GM23338 (cell line): ENCODE measurements around the gene CCN2. TPM values are rescaled to one million over a fixed set of nuclear protein-coding genes. Genes with fewer than 3 reads are reported as not detected.
A peak's percentile ranks its signal among the peaks of the same experiment; 100 is the strongest.

ENCODE experiments used
- ATAC-seq: fragments of 200-7000 bp; cut with Tn5 transposase; 3 replicates; pipeline ENCODE4 v1.9.1; 2020
- DNase-seq: peaks from one replicate; pipeline ENCODE4 v3.0.0-alpha.2; 2015; ENCODE audit warnings: low spot score
- H2AFZ ChIP-seq: fragments of 200-600 bp; sonication (generic); 2 replicates; pipeline ENCODE4 v1.8.0; 2016; ENCODE audit warnings: antibody characterized with exemption, mild to moderate bottlenecking, moderate library complexity
- H3F3A ChIP-seq: fragments of 200-600 bp; sonication (generic); replicated peaks from 2 replicates; pipeline ENCODE4 v1.8.0; 2017; ENCODE audit warnings: antibody characterized with exemption, mixed run types, low read depth
- H3K27ac ChIP-seq: fragments of 200-600 bp; sonication (generic); 2 replicates; pipeline ENCODE4 v1.6.1; 2016; ENCODE audit warnings: low read depth
- H3K27me3 ChIP-seq: fragments of 200-600 bp; sonication (generic); 2 replicates; pipeline ENCODE4 v1.8.0; 2016; ENCODE audit warnings: mild to moderate bottlenecking, mixed run types, moderate library complexity; ENCODE audit not compliant: insufficient read depth
- H3K36me3 ChIP-seq: fragments of 200-600 bp; sonication (generic); 2 replicates; pipeline ENCODE4 v1.8.0; 2016; ENCODE audit warnings: mild to moderate bottlenecking; ENCODE audit not compliant: insufficient read depth
- H3K4me1 ChIP-seq: fragments of 200-600 bp; sonication (generic); 2 replicates; pipeline ENCODE4 v1.8.0; 2016; ENCODE audit warnings: mild to moderate bottlenecking, moderate library complexity; ENCODE audit not compliant: insufficient read depth
- H3K4me2 ChIP-seq: fragments of 200-600 bp; sonication (generic); 2 replicates; pipeline ENCODE4 v1.7.1; 2017; ENCODE audit warnings: mixed run types
- H3K4me3 ChIP-seq: fragments of 200-600 bp; sonication (generic); 2 replicates; pipeline ENCODE4 v1.6.1; 2016; ENCODE audit warnings: mixed run types
- H3K79me2 ChIP-seq: fragments of 200-600 bp; sonication (generic); replicated peaks from 2 replicates; pipeline ENCODE4 v1.8.0; 2017; ENCODE audit warnings: mild to moderate bottlenecking; ENCODE audit not compliant: insufficient read depth
- H3K9me2 ChIP-seq: fragments of 200-600 bp; sonication (generic); 2 replicates; pipeline ENCODE4 v1.8.0; 2017; ENCODE audit not compliant: insufficient read depth
- H4K20me1 ChIP-seq: fragments of 200-600 bp; sonication (generic); replicated peaks from 2 replicates; pipeline ENCODE4 v1.8.0; 2017; ENCODE audit warnings: mild to moderate bottlenecking; ENCODE audit not compliant: insufficient read depth
- H3K27ac Mint-ChIP-seq: 2 replicates; pipeline ENCODE4 v1.8.0; 2020; ENCODE audit warnings: inconsistent platforms, mild to moderate bottlenecking, moderate library complexity, mixed read lengths
- H3K27me3 Mint-ChIP-seq: 3 replicates; pipeline ENCODE4 v1.8.0; 2022; ENCODE audit warnings: low read depth, mild to moderate bottlenecking, moderate library complexity, mixed read lengths, inconsistent platforms; ENCODE audit not compliant: insufficient read depth, poor library complexity
- H3K36me3 Mint-ChIP-seq: 3 replicates; pipeline ENCODE4 v1.8.0; 2021; ENCODE audit warnings: low read depth, mild to moderate bottlenecking, inconsistent platforms, moderate library complexity, mixed read lengths
- H3K4me1 Mint-ChIP-seq: 3 replicates; pipeline ENCODE4 v1.8.0; 2020; ENCODE audit warnings: mild to moderate bottlenecking, inconsistent platforms, mixed read lengths
- H3K4me3 Mint-ChIP-seq: 3 replicates; pipeline ENCODE4 v1.8.0; 2021; ENCODE audit warnings: moderate library complexity, mild to moderate bottlenecking, inconsistent platforms, mixed read lengths
- H3K9me3 Mint-ChIP-seq: 3 replicates; pipeline ENCODE4 v1.8.0; 2020; ENCODE audit warnings: moderate library complexity, mild to moderate bottlenecking, inconsistent platforms, mixed read lengths
- CREB1 ChIP-seq: fragments of 250-450 bp; sonication (Bioruptor Pico); IDR thresholded peaks from 2 replicates; pipeline ENCODE4 v1.5.0; 2020; ENCODE audit warnings: low read depth, mild to moderate bottlenecking, moderate library complexity
- EZH2 ChIP-seq: fragments of 200-600 bp; sonication (generic); IDR thresholded peaks from one replicate; pipeline ENCODE4 v1.8.0; 2017; ENCODE audit warnings: antibody characterized with exemption, mild to moderate bottlenecking, low read depth; ENCODE audit not compliant: unreplicated experiment
- EZH2phosphoT487 ChIP-seq: fragments of 200-600 bp; sonication (generic); IDR thresholded peaks from one replicate; pipeline ENCODE4 v1.8.1; 2018; ENCODE audit warnings: antibody characterized with exemption; ENCODE audit not compliant: unreplicated experiment
- JUNB ChIP-seq: IDR thresholded peaks from one replicate; pipeline ENCODE4 v1.6.1; 2016; ENCODE audit warnings: antibody characterized with exemption; ENCODE audit not compliant: unreplicated experiment
- NANOG ChIP-seq: IDR thresholded peaks from 2 replicates; pipeline ENCODE4 v1.6.1; 2016; ENCODE audit warnings: antibody characterized with exemption, borderline replicate concordance
- POLR2AphosphoS5 ChIP-seq: IDR thresholded peaks from 2 replicates; pipeline ENCODE4 v1.6.1; 2016; ENCODE audit warnings: antibody characterized with exemption, low read depth
- STAT1 ChIP-seq: IDR thresholded peaks from one replicate; pipeline ENCODE4 v1.6.1; 2016; ENCODE audit warnings: antibody characterized with exemption; ENCODE audit not compliant: unreplicated experiment
- ZNF114 ChIP-seq: fragments of 250-450 bp; sonication (Bioruptor Pico); IDR thresholded peaks from 2 replicates; pipeline ENCODE4 v1.5.0; 2020; ENCODE audit warnings: mild to moderate bottlenecking, moderate library complexity
- ZNF331 ChIP-seq: fragments of 250-450 bp; sonication (Bioruptor Pico); IDR thresholded peaks from 2 replicates; pipeline ENCODE4 v1.5.0; 2020; ENCODE audit warnings: low read depth, mild to moderate bottlenecking, moderate library complexity
- polyA plus RNA-seq: library from polyadenylated mRNA; unstranded; fragments of >200 nt; fragmentation: Nextera tagmentation; extraction: Ambion mirVana; gene quantifications from 2 replicates; pipeline ENCODE4 v1.2.1, GENCODE V29; 2016
- total RNA-seq: library from RNA; depleted of rRNA; stranded (reverse); fragments of >200 nt; shearing (Covaris generic); gene quantifications from 2 replicates; pipeline ENCODE4 v1.2.3, GENCODE V29; 2014
- TF ChIP-seq, protein P1 (sequence below): IDR thresholded peaks from 2 replicates; pipeline ENCODE4 v1.6.1; 2016; ENCODE audit warnings: antibody characterized with exemption
- TF ChIP-seq, protein P2 (sequence below): fragments of 250-450 bp; sonication (Bioruptor Pico); IDR thresholded peaks from 2 replicates; pipeline ENCODE4 v1.5.0; 2020; ENCODE audit warnings: mild to moderate bottlenecking, moderate library complexity
- TF ChIP-seq, protein P3 (sequence below): IDR thresholded peaks from one replicate; pipeline ENCODE4 v1.6.1; 2018; ENCODE audit warnings: antibody characterized with exemption; ENCODE audit not compliant: unreplicated experiment
- TF ChIP-seq, protein P4 (sequence below), 2 experiments: fragments of 200-600 bp in 1 of 2; sonication (generic) in 1 of 2; conservative IDR thresholded peaks; 2 replicates each; pipeline versions ENCODE4 v1.5.1 to v1.6.1; 2016 to 2017; ENCODE audit warnings: antibody characterized with exemption in 2 of 2, low read depth in 2 of 2, mild to moderate bottlenecking in 2 of 2, moderate library complexity in 1 of 2

The CCN2 gene
- total and polyA plus RNA-seq, 2 experiments from 2014 or later = 128 to 159 TPM

DNA sequence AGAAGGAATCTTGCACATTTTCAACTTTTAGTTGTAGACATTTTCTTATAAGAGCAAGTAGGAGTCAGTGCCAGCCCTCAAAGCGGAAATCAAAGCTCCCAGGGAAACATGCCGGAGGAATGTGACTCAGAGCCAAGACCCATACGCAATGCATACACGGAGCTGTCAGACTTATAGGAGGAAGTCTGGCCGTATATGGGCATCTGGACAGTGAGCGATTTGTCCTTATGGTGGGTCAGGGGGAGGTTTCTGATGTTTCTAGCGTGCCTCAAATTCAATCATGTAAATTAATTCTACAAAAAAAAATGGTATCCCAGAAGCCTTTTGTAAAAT is 3.6 kb upstream of the CCN2 start:
- H3K9me2 ChIP-seq = no peaks in the 10 kb centered on the region
- H3K36me3 Mint-ChIP-seq = peaks cover 9% of the 10 kb centered on the region
- H3K9me3 Mint-ChIP-seq = peaks cover 5% of the 10 kb centered on the region; the same call in 1 of the 3 replicates
- H3K79me2 ChIP-seq = peaks cover 7% of the 10 kb centered on the region
- H3K4me3 Mint-ChIP-seq = no peak overlapping the region
- H3K4me3 ChIP-seq = no peak overlapping the region
- TF ChIP-seq JUNB = no peak
- no peak for TF ChIP-seq CREB1
- no peak for TF ChIP-seq EZH2
- TF ChIP-seq, protein P1, sequence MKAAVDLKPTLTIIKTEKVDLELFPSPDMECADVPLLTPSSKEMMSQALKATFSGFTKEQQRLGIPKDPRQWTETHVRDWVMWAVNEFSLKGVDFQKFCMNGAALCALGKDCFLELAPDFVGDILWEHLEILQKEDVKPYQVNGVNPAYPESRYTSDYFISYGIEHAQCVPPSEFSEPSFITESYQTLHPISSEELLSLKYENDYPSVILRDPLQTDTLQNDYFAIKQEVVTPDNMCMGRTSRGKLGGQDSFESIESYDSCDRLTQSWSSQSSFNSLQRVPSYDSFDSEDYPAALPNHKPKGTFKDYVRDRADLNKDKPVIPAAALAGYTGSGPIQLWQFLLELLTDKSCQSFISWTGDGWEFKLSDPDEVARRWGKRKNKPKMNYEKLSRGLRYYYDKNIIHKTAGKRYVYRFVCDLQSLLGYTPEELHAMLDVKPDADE = no peak
- TF ChIP-seq STAT1 = no peak
- no peak for TF ChIP-seq ZNF331 (CRISPR knock-in tag)
- TF ChIP-seq, protein P2, sequence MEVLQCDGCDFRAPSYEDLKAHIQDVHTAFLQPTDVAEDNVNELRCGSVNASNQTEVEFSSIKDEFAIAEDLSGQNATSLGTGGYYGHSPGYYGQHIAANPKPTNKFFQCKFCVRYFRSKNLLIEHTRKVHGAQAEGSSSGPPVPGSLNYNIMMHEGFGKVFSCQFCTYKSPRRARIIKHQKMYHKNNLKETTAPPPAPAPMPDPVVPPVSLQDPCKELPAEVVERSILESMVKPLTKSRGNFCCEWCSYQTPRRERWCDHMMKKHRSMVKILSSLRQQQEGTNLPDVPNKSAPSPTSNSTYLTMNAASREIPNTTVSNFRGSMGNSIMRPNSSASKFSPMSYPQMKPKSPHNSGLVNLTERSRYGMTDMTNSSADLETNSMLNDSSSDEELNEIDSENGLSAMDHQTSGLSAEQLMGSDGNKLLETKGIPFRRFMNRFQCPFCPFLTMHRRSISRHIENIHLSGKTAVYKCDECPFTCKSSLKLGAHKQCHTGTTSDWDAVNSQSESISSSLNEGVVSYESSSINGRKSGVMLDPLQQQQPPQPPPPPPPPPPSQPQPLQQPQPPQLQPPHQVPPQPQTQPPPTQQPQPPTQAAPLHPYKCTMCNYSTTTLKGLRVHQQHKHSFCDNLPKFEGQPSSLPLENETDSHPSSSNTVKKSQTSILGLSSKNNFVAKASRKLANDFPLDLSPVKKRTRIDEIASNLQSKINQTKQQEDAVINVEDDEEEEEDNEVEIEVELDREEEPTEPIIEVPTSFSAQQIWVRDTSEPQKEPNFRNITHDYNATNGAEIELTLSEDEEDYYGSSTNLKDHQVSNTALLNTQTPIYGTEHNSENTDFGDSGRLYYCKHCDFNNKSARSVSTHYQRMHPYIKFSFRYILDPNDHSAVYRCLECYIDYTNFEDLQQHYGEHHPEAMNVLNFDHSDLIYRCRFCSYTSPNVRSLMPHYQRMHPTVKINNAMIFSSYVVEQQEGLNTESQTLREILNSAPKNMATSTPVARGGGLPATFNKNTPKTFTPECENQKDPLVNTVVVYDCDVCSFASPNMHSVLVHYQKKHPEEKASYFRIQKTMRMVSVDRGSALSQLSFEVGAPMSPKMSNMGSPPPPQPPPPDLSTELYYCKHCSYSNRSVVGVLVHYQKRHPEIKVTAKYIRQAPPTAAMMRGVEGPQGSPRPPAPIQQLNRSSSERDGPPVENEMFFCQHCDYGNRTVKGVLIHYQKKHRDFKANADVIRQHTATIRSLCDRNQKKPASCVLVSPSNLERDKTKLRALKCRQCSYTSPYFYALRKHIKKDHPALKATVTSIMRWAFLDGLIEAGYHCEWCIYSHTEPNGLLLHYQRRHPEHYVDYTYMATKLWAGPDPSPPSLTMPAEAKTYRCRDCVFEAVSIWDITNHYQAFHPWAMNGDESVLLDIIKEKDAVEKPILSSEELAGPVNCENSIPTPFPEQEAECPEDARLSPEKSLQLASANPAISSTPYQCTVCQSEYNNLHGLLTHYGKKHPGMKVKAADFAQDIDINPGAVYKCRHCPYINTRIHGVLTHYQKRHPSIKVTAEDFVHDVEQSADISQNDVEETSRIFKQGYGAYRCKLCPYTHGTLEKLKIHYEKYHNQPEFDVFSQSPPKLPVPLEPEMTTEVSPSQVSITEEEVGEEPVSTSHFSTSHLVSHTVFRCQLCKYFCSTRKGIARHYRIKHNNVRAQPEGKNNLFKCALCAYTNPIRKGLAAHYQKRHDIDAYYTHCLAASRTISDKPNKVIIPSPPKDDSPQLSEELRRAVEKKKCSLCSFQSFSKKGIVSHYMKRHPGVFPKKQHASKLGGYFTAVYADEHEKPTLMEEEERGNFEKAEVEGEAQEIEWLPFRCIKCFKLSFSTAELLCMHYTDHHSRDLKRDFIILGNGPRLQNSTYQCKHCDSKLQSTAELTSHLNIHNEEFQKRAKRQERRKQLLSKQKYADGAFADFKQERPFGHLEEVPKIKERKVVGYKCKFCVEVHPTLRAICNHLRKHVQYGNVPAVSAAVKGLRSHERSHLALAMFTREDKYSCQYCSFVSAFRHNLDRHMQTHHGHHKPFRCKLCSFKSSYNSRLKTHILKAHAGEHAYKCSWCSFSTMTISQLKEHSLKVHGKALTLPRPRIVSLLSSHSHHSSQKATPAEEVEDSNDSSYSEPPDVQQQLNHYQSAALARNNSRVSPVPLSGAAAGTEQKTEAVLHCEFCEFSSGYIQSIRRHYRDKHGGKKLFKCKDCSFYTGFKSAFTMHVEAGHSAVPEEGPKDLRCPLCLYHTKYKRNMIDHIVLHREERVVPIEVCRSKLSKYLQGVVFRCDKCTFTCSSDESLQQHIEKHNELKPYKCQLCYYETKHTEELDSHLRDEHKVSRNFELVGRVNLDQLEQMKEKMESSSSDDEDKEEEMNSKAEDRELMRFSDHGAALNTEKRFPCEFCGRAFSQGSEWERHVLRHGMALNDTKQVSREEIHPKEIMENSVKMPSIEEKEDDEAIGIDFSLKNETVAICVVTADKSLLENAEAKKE (CRISPR knock-in tag) = no peak
- TF ChIP-seq EZH2phosphoT487 = no peak
- TF ChIP-seq, protein P3, sequence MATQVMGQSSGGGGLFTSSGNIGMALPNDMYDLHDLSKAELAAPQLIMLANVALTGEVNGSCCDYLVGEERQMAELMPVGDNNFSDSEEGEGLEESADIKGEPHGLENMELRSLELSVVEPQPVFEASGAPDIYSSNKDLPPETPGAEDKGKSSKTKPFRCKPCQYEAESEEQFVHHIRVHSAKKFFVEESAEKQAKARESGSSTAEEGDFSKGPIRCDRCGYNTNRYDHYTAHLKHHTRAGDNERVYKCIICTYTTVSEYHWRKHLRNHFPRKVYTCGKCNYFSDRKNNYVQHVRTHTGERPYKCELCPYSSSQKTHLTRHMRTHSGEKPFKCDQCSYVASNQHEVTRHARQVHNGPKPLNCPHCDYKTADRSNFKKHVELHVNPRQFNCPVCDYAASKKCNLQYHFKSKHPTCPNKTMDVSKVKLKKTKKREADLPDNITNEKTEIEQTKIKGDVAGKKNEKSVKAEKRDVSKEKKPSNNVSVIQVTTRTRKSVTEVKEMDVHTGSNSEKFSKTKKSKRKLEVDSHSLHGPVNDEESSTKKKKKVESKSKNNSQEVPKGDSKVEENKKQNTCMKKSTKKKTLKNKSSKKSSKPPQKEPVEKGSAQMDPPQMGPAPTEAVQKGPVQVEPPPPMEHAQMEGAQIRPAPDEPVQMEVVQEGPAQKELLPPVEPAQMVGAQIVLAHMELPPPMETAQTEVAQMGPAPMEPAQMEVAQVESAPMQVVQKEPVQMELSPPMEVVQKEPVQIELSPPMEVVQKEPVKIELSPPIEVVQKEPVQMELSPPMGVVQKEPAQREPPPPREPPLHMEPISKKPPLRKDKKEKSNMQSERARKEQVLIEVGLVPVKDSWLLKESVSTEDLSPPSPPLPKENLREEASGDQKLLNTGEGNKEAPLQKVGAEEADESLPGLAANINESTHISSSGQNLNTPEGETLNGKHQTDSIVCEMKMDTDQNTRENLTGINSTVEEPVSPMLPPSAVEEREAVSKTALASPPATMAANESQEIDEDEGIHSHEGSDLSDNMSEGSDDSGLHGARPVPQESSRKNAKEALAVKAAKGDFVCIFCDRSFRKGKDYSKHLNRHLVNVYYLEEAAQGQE = no peak
- no peak for TF ChIP-seq POLR2AphosphoS5
- TF ChIP-seq ZNF114 (CRISPR knock-in tag) = no peak
- TF ChIP-seq, protein P4, sequence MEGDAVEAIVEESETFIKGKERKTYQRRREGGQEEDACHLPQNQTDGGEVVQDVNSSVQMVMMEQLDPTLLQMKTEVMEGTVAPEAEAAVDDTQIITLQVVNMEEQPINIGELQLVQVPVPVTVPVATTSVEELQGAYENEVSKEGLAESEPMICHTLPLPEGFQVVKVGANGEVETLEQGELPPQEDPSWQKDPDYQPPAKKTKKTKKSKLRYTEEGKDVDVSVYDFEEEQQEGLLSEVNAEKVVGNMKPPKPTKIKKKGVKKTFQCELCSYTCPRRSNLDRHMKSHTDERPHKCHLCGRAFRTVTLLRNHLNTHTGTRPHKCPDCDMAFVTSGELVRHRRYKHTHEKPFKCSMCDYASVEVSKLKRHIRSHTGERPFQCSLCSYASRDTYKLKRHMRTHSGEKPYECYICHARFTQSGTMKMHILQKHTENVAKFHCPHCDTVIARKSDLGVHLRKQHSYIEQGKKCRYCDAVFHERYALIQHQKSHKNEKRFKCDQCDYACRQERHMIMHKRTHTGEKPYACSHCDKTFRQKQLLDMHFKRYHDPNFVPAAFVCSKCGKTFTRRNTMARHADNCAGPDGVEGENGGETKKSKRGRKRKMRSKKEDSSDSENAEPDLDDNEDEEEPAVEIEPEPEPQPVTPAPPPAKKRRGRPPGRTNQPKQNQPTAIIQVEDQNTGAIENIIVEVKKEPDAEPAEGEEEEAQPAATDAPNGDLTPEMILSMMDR (conservative IDR thresholded peaks at IDR 0.05; ENCODE audit: low read depth in 2 of 2) = no peak
- TF ChIP-seq NANOG = no peak
- ATAC-seq = no peak
- DNase-seq = peak; percentile 44
- H4K20me1 ChIP-seq = no peaks in the 10 kb centered on the region
- H3K27me3 Mint-ChIP-seq = peaks cover 22% of the 10 kb centered on the region
- peak overlapping the region; percentile 10; the same call in 1 of the 2 replicates for H3K27ac ChIP-seq
- H3K4me1 ChIP-seq = peaks cover 46% of the 10 kb centered on the region
- H3K4me1 Mint-ChIP-seq = peaks cover 55% of the 10 kb centered on the region
- peak overlapping the region; percentile 41 for H3K4me2 ChIP-seq
- no peak overlapping the region for H2AFZ ChIP-seq
- 0 out of 2 replicates have a peak, but pooled peaks cover under 1% of the 10 kb centered on the region for H3F3A ChIP-seq
- peak overlapping the region; percentile 31; the same call in 1 of the 2 replicates for H3K27ac Mint-ChIP-seq
- no peaks in the 10 kb centered on the region for H3K27me3 ChIP-seq
- peaks cover 2% of the 10 kb centered on the region for H3K36me3 ChIP-seq
